Astrocyte of the spinal cord (primary cell): ENCODE results near the gene SETD5.

Source experiments
- DNase-seq: peaks from one replicate; pipeline ENCODE4 v3.0.0; 2011; ENCODE audit warnings: low read depth, low spot score
- H3K4me3 ChIP-seq: 2 replicates; pipeline ENCODE4 v1.5.1; 2011; ENCODE audit warnings: low read depth, mild to moderate bottlenecking, low read length, moderate library complexity
- in situ Hi-C: cut with HindIII; loops from 2 replicates; pipeline ENCODE4 v1.10.0; 2017; ENCODE audit warnings: low sequenced_read_pairs
- TF ChIP-seq, protein P1 (sequence below): IDR thresholded peaks from 2 replicates; pipeline ENCODE4 v1.5.1; 2012; ENCODE audit warnings: low read depth, mild to moderate bottlenecking, low read length, inconsistent platforms

The SETD5 gene

GRCh38 chr3:9388142-9388541, 9.3 kb upstream of the SETD5 start:
- TF ChIP-seq, protein P1, sequence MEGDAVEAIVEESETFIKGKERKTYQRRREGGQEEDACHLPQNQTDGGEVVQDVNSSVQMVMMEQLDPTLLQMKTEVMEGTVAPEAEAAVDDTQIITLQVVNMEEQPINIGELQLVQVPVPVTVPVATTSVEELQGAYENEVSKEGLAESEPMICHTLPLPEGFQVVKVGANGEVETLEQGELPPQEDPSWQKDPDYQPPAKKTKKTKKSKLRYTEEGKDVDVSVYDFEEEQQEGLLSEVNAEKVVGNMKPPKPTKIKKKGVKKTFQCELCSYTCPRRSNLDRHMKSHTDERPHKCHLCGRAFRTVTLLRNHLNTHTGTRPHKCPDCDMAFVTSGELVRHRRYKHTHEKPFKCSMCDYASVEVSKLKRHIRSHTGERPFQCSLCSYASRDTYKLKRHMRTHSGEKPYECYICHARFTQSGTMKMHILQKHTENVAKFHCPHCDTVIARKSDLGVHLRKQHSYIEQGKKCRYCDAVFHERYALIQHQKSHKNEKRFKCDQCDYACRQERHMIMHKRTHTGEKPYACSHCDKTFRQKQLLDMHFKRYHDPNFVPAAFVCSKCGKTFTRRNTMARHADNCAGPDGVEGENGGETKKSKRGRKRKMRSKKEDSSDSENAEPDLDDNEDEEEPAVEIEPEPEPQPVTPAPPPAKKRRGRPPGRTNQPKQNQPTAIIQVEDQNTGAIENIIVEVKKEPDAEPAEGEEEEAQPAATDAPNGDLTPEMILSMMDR: no peak
- DNase-seq: no peak
- in situ Hi-C loops: no loop called here
- H3K4me3 ChIP-seq: no peak overlapping the region

DNA sequence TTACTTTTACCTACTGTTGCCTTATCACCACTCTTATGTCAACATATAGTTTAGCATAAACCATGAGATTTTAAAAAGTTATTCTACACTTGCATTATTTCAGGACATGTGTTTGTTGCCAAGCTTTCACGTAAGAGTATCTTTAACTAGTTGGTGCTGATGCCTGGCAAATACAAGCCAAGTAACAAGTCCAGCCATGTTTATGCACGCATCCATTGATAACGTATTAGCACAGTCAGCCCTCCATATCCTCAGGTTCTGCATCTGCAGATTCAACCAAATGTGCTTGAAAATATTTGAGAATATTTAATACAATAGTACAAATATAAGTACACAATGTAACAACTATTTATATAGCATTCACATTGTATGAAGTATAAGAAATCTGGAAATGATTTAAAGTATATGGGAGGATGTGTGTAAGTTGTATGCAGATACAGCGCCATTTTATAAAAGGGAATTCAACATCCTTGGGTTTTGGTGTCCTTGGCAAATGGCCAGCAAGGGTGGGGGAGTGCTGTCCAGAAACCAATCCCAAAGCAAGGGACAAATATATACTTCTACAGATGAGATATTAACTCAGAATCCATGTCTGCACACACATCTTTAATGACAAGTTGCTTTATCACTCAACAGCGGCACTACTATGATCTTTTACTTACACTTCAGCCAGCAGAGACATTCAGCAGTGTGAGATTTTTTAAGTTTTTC, 8.7 kb upstream of the SETD5 start:
- in situ Hi-C loops: no loop called here
- no peak overlapping the region for H3K4me3 ChIP-seq
- TF ChIP-seq, protein P1: no peak
- DNase-seq: no peak

- no peak for DNase-seq
- no peak overlapping the region for H3K4me3 ChIP-seq
- in situ Hi-C loops: no loop called here
- TF ChIP-seq, protein P1: no peak
These were observed 7.0 kb upstream of the SETD5 start for GRCh38 chr3:9390265-9390888.

- DNase-seq: no peak
- no peak overlapping the region for H3K4me3 ChIP-seq
- TF ChIP-seq, protein P1: no peak
- in situ Hi-C loops: no loop called here
These were observed 5.4 kb upstream of the SETD5 start for GRCh38 chr3:9392041-9392440.

- TF ChIP-seq, protein P1: no peak
- in situ Hi-C loops: no loop called here
- DNase-seq: no peak
- peak overlapping the region; percentile 78 for H3K4me3 ChIP-seq
These were observed 1.7 kb upstream of the SETD5 start for GRCh38 chr3:9395570-9396300.

DNA sequence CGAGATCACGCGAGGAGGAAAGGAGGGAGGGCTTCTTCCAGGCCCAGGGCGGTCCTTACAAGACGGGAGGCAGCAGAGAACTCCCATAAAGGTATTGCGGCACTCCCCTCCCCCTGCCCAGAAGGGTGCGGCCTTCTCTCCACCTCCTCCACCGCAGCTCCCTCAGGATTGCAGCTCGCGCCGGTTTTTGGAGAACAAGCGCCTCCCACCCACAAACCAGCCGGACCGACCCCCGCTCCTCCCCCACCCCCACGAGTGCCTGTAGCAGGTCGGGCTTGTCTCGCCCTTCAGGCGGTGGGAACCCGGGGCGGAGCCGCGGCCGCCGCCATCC, 1.1 kb upstream of the SETD5 start:
- DNase-seq: peak; percentile 98
- TF ChIP-seq, protein P1: no peak
- in situ Hi-C loops: no loop called here
- H3K4me3 ChIP-seq: peak overlapping the region; percentile 78
